ENCODE measurements around the gene ZP3.
"Not testable (repeated sequence)": the region's sequence is repeated elsewhere in the genome, so short reads cannot be mapped to it uniquely, and the experiment has no call there.

ZP3 gene

GRCh38 chr7:76393116-76394031 lies 31.4 kb upstream of the ZP3 start:
- Histone ChIP-seq H3K9me2 (replicated peaks; ENCODE audit: insufficient read depth, low read length) (no peaks in the 10 kb centered on the region), H3K9ac (ENCODE audit: low read length) (peak overlapping the region; percentile 85), H3K27me3 (replicated peaks; ENCODE audit: insufficient read depth, low read length) (no peaks in the 10 kb centered on the region), H3F3A (ENCODE audit: insufficient read depth, low read length) (peaks cover 4% of the 10 kb centered on the region; the same call in 1 of the 2 replicates), H4K20me1 (ENCODE audit: insufficient read depth, low read length) (no peaks in the 10 kb centered on the region), H2AFZ (ENCODE audit: low read length) (peak overlapping the region; percentile 95), H3K27ac (ENCODE audit: low read length) (peak overlapping the region; percentile 39; the same call in 1 of the 2 replicates), H3K4me2 (ENCODE audit: low read depth, low read length) (peak overlapping the region; percentile 100), H3K9me3 (replicated peaks; ENCODE audit: insufficient read depth, low read length) (no peaks in the 10 kb centered on the region), H3K4me1 (ENCODE audit: low read length) (peaks cover 28% of the 10 kb centered on the region), H3K4me3 (ENCODE audit: low read length) (peak overlapping the region; percentile 93), H3K79me2 (ENCODE audit: low read length) (no peaks in the 10 kb centered on the region), H3K36me3 (replicated peaks; ENCODE audit: insufficient read depth, low read length) (no peaks in the 10 kb centered on the region)
- TF ChIP-seq EZH2 (optimal IDR thresholded peaks at IDR 0.05; ENCODE audit: low read depth, low read length) (no peak), EZH2phosphoT487 (IDR thresholded peaks at IDR 0.05; ENCODE audit: low read length) (no peak)
- DNase-seq: peak; percentile 95

- Histone ChIP-seq H4K20me1 (ENCODE audit: insufficient read depth, low read length) (no peaks in the 10 kb centered on the region), H3K79me2 (ENCODE audit: low read length) (no peaks in the 10 kb centered on the region), H3K27me3 (replicated peaks; ENCODE audit: insufficient read depth, low read length) (no peaks in the 10 kb centered on the region), H3K27ac (ENCODE audit: low read length) (no peak overlapping the region), H3K4me3 (ENCODE audit: low read length) (no peak overlapping the region), H3F3A (ENCODE audit: insufficient read depth, low read length) (no peaks in the 10 kb centered on the region), H3K4me2 (ENCODE audit: low read depth, low read length) (no peak overlapping the region), H2AFZ (ENCODE audit: low read length) (no peak overlapping the region), H3K4me1 (ENCODE audit: low read length) (peaks cover 17% of the 10 kb centered on the region; the same call in 1 of the 2 replicates), H3K36me3 (replicated peaks; ENCODE audit: insufficient read depth, low read length) (no peaks in the 10 kb centered on the region), H3K9ac (ENCODE audit: low read length) (no peak overlapping the region), H3K9me2 (replicated peaks; ENCODE audit: insufficient read depth, low read length) (no peaks in the 10 kb centered on the region), H3K9me3 (replicated peaks; ENCODE audit: insufficient read depth, low read length) (no peaks in the 10 kb centered on the region)
- DNase-seq: no peak
- no peak for TF ChIP-seq EZH2 (optimal IDR thresholded peaks at IDR 0.05; ENCODE audit: low read depth, low read length)
- no peak for TF ChIP-seq CTCF (IDR thresholded peaks at IDR 0.05; ENCODE audit: low read length)
- TF ChIP-seq EZH2phosphoT487 (IDR thresholded peaks at IDR 0.05; ENCODE audit: low read length): no peak
These were observed 29.8 kb upstream of the ZP3 start for GRCh38 chr7:76394957-76395356.

GRCh38 chr7:76395605-76395964 lies 29.2 kb upstream of the ZP3 start:
- H3K79me2 ChIP-seq (ENCODE audit: low read length); H3K9me2 ChIP-seq (replicated peaks; ENCODE audit: insufficient read depth, low read length); H3K9me3 ChIP-seq (replicated peaks; ENCODE audit: insufficient read depth, low read length); DNase-seq; H3K27me3 ChIP-seq (replicated peaks; ENCODE audit: insufficient read depth, low read length); H3K9ac ChIP-seq (ENCODE audit: low read length); H4K20me1 ChIP-seq (ENCODE audit: insufficient read depth, low read length); H3K4me3 ChIP-seq (ENCODE audit: low read length); H2AFZ ChIP-seq (ENCODE audit: low read length); H3K36me3 ChIP-seq (replicated peaks; ENCODE audit: insufficient read depth, low read length); H3F3A ChIP-seq (ENCODE audit: insufficient read depth, low read length); H3K4me2 ChIP-seq (ENCODE audit: low read depth, low read length); H3K27ac ChIP-seq (ENCODE audit: low read length): not testable (repeated sequence)
- H3K4me1 ChIP-seq (ENCODE audit: low read length): peaks cover 16% of the 10 kb centered on the region; the same call in 1 of the 2 replicates

GRCh38 chr7:76395965-76396726 lies 28.6 kb upstream of the ZP3 start:
- Histone ChIP-seq H3K4me1 (ENCODE audit: low read length) (peaks cover 16% of the 10 kb centered on the region; the same call in 1 of the 2 replicates), H3K27ac (ENCODE audit: low read length) (no peak overlapping the region), H2AFZ (ENCODE audit: low read length) (no peak overlapping the region), H3K27me3 (replicated peaks; ENCODE audit: insufficient read depth, low read length) (no peaks in the 10 kb centered on the region), H3K36me3 (replicated peaks; ENCODE audit: insufficient read depth, low read length) (no peaks in the 10 kb centered on the region), H3K9me2 (replicated peaks; ENCODE audit: insufficient read depth, low read length) (no peaks in the 10 kb centered on the region), H3K4me2 (ENCODE audit: low read depth, low read length) (no peak overlapping the region), H3K9ac (ENCODE audit: low read length) (no peak overlapping the region), H4K20me1 (ENCODE audit: insufficient read depth, low read length) (no peaks in the 10 kb centered on the region), H3K79me2 (ENCODE audit: low read length) (no peaks in the 10 kb centered on the region), H3K4me3 (ENCODE audit: low read length) (no peak overlapping the region), H3F3A (ENCODE audit: insufficient read depth, low read length) (no peaks in the 10 kb centered on the region), H3K9me3 (replicated peaks; ENCODE audit: insufficient read depth, low read length) (no peaks in the 10 kb centered on the region)
- TF ChIP-seq EZH2 (optimal IDR thresholded peaks at IDR 0.05; ENCODE audit: low read depth, low read length) (no peak), EZH2phosphoT487 (IDR thresholded peaks at IDR 0.05; ENCODE audit: low read length) (no peak), CTCF (IDR thresholded peaks at IDR 0.05; ENCODE audit: low read length) (no peak)
- no peak for DNase-seq

Measured in MM.1S (cell line).